ENCODE results near the gene RIGI.

Gene RIGI

DNA sequence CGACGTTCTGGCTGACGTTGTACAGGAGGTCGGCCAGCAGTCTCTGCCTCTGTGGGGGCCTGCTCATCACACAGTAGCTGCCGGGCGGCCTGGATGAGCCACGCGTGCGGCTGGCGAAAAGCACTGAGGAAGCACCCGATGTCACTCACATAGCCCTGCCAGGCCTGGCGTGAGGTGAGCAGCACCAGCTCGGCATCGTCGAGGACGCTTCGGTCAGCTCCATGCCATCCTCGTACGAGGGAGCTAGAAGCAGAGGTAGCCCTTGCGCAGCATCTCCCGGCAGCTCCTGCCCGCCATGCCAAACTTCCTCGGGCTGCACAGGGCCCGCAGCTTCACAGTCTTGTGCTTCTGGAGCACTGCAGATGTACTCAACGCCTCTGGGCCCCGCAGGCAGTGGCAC, 40.8 kb upstream of the RIGI start:
- no peak for DNase-seq (ENCODE audit: low read depth in 2 of 2)
- H3K4me3 ChIP-seq (replicated peaks in 1 of 2; ENCODE audit: low read depth in 2 of 2, low read length in 2 of 2) = no peak overlapping the region
- TF ChIP-seq, protein P1, sequence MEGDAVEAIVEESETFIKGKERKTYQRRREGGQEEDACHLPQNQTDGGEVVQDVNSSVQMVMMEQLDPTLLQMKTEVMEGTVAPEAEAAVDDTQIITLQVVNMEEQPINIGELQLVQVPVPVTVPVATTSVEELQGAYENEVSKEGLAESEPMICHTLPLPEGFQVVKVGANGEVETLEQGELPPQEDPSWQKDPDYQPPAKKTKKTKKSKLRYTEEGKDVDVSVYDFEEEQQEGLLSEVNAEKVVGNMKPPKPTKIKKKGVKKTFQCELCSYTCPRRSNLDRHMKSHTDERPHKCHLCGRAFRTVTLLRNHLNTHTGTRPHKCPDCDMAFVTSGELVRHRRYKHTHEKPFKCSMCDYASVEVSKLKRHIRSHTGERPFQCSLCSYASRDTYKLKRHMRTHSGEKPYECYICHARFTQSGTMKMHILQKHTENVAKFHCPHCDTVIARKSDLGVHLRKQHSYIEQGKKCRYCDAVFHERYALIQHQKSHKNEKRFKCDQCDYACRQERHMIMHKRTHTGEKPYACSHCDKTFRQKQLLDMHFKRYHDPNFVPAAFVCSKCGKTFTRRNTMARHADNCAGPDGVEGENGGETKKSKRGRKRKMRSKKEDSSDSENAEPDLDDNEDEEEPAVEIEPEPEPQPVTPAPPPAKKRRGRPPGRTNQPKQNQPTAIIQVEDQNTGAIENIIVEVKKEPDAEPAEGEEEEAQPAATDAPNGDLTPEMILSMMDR (IDR thresholded peaks at IDR 0.05; ENCODE audit: low read depth, low read length) = no peak

DNA sequence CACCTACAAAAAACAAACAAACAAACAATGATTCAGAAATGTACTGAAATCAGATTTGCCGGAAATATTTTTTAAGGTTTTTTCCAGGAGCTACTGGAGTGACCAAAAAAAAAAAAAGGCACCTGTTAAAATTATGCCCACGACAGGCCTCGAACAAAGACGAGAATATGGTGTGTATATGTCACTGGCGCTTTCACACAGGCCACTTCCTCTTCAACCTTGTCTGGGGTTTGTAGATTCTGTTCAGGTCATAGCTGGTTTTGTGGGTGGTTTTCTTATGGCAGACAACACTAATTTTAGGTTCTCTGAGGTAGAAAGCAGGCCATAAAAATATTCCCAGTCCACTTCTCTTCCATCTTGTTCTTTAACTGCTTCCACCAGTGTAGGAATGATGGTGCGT, 40.0 kb upstream of the RIGI start:
- DNase-seq (ENCODE audit: low read depth in 2 of 2) = no peak
- no peak overlapping the region for H3K4me3 ChIP-seq (replicated peaks in 1 of 2; ENCODE audit: low read depth in 2 of 2, low read length in 2 of 2)
- TF ChIP-seq, protein P1 (IDR thresholded peaks at IDR 0.05; ENCODE audit: low read depth, low read length) = no peak

DNA sequence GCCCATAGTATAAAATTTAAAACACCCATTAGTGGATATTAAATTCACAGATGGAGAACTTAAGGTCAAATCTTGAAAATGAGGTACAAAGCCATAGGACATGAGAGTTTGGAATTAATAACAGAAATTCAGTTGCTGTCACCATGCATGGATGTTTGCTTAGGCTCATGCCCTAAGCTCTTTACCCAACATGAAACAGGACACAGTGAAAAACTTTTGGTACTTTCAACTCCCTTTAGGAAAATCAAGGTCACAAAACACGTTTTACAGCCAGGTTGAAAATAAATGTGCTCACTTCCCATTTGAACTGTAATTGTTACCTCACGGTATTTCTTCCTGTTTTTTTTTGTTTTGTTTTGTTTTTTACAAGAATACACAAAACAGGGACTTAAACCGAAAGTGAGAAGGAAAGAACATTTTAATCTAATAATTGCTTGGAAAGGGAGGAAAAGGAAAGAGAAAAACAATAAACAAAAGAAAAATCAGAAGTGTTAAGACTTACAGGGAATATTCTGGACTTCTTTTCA, 32.5 kb upstream of the RIGI start:
- no peak for DNase-seq (ENCODE audit: low read depth in 2 of 2)
- no peak overlapping the region for H3K4me3 ChIP-seq (replicated peaks in 1 of 2; ENCODE audit: low read depth in 2 of 2, low read length in 2 of 2)
- TF ChIP-seq, protein P1 (IDR thresholded peaks at IDR 0.05; ENCODE audit: low read depth, low read length) = no peak

DNA sequence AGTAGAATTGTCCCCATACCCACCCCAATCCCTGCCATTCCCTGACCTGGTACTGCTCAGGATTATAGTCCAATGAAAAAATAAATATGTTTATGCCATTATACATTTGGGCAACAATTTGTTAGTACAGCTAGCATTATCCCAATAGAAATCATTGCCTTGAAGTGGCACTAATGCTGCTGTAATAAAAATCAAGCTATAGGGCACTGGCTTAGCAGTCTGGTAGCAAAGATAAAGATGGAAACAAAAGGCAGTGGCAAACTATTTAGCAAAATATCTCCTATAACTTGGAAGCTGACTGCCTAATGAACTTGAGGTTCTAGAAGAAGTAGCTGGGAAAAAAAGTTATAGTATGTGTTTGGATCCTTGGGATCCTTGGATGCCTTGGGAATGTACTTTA, 28.6 kb upstream of the RIGI start:
- TF ChIP-seq, protein P1 (IDR thresholded peaks at IDR 0.05; ENCODE audit: low read depth, low read length) = no peak
- DNase-seq (ENCODE audit: low read depth in 2 of 2) = no peak
- H3K4me3 ChIP-seq (replicated peaks in 1 of 2; ENCODE audit: low read depth in 2 of 2, low read length in 2 of 2) = no peak overlapping the region

DNA sequence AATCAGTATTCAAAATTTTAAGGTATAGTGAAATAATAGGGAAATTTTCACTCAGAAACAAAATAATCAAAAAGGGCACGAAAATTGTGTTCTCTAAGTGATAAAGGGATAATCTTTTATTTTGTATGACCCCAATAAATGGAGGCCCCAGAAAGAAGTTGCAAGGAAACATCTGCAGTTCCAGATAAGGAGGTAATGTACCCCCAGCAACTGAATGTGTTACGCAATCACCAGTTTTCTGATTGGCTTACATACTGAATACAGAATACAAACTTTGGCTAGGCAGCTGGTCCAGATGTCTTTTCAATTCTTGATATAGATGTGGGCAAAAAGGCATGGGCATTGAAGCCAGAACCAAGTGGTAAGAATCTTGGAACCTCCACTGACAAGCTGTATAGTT, 28.1 kb upstream of the RIGI start:
- peak; percentile 10 to 61 for DNase-seq (ENCODE audit: low read depth in 2 of 2)
- TF ChIP-seq, protein P1 (IDR thresholded peaks at IDR 0.05; ENCODE audit: low read depth, low read length) = no peak
- H3K4me3 ChIP-seq (replicated peaks in 1 of 2; ENCODE audit: low read depth in 2 of 2, low read length in 2 of 2) = no peak overlapping the region

DNA sequence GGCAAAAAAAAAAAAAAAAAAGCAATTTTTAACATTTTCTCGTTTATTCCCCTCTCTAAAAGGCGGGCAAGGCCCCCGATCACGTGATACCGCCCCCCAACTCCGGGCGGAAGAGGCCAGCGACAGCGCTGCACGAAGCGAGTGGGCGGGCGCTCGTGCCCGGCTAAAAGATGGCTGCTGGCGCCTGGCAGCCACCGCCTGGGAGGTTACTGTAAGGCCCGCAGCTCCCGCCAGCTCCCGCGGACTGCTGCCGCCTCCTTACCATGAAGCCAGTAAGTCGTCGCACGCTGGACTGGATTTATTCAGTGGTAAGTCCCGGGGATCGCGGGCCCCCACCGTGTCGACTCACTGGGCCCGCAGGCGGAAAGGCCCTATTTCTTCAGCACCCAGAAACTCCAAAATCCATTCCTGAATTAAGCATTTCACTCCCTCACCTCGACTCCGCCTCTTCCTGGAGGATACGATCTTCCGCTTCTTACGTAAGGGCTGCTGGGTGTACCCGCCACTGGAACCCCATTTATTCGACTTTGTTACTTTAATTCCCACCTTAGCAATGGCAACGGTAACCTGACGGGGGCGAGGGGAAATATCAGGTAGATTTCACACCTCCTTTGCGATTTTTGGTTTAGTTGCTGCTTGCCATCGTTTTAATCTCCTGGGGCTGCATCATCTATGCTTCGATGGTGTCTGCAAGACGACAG, 26.3 kb upstream of the RIGI start, which contains the start of the genes SMIM27 and TOPORS:
Gene SMIM27 (plus strand): TSS at position 156 of the 701 bp plus-strand sequence. CDS start 108 bp downstream, at position 264.
Gene TOPORS (minus strand): TSS at position 415 of the 701 bp plus-strand sequence. CDS start 150 bp downstream, at position 265.
- peak within 1 kb of the TSS; percentile 64 to 78 for H3K4me3 ChIP-seq (replicated peaks in 1 of 2; ENCODE audit: low read depth in 2 of 2, low read length in 2 of 2)
- peak; percentile 92 to 93 for DNase-seq (ENCODE audit: low read depth in 2 of 2)
- TF ChIP-seq, protein P1 (IDR thresholded peaks at IDR 0.05; ENCODE audit: low read depth, low read length) = no peak

Measured in cardiac fibroblast (primary cell).